ENCODE measurements around the gene KCNAB3. TPM values are rescaled to one million over a fixed set of nuclear protein-coding genes. Genes with fewer than 3 reads are reported as not detected.

KCNAB3 gene
- total and polyA plus RNA-seq, 11 donors = 0.19 to 1.7 (median 0.38) TPM; not detected in 2

GRCh38 chr17:7878234-7878633, 51.4 kb downstream of the KCNAB3 start:
- H3K4me3 ChIP-seq = no peak overlapping the region
- H3K4me1 ChIP-seq = peaks cover 0 to 43% (median 0%) of the 10 kb centered on the region in 12 donors
- no peak for ATAC-seq
- no peak for DNase-seq
- no peaks in the 10 kb centered on the region for H3K9me3 ChIP-seq
- no peaks in the 10 kb centered on the region for H3K27me3 ChIP-seq
- WGBS, 4 donors = 88 to 97% (median 95%) methylated on average over 7 of the region's 7 CpGs
- peaks cover 0 to 59% (median 8%) of the 10 kb centered on the region in 9 donors for H3K36me3 ChIP-seq
- TF ChIP-seq CTCF (IDR thresholded peaks at IDR 0.05) (no peak), POLR2A (IDR thresholded peaks at IDR 0.05) (no peak)
- no peak overlapping the region for H3K27ac ChIP-seq
- intact Hi-C loops (cut with DNase I) = no loop called here

DNA sequence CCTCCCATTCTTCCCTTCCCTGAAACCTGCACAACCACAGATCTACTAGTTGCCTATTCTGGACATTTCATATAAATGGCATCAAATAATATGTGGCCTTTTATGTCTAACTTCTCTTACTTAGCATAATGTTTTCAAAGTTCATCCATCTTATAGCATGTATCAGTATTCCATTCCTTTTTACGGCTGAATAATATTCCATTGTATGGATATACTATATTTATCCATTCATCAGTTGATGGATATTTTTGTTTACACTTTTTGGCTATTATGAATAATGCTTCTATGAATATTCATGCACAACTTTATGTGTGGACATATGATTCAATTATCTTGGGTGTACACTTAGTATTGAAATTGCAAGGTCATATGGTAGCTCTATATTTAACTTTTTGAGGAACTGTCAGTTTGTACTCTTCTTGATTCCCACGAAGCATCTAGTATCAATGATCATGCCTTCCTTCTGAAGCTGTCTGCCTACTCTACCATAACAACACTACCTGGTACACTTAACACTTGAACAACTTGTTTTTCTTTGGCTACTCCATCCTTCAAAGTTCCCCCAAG, 53.8 kb downstream of the KCNAB3 start:
- H3K9me3 ChIP-seq = no peaks in the 10 kb centered on the region
- no peak overlapping the region for H3K4me3 ChIP-seq
- WGBS, 4 donors = 70 to 76% (median 73%) methylated on average over 2 of the region's 2 CpGs
- no peak for ATAC-seq
- intact Hi-C loops (cut with DNase I) = no loop called here
- peaks cover 0 to 20% (median 0%) of the 10 kb centered on the region in 12 donors for H3K4me1 ChIP-seq
- peaks cover 0 to 49% (median 8%) of the 10 kb centered on the region in 9 donors for H3K36me3 ChIP-seq
- TF ChIP-seq CTCF (IDR thresholded peaks at IDR 0.05) = no peak
- no peak for TF ChIP-seq POLR2A (IDR thresholded peaks at IDR 0.05)
- no peaks in the 10 kb centered on the region for H3K27me3 ChIP-seq
- H3K27ac ChIP-seq = no peak overlapping the region
- DNase-seq = no peak

GRCh38 chr17:7873051-7873450, 56.6 kb downstream of the KCNAB3 start:
- Histone ChIP-seq H3K4me3 (no peak overlapping the region), H3K4me1 (peaks cover 0 to 12% (median 0%) of the 10 kb centered on the region in 12 donors), H3K9me3 (no peaks in the 10 kb centered on the region), H3K27ac (no peak overlapping the region), H3K36me3 (peaks cover 0 to 26% (median 6%) of the 10 kb centered on the region in 9 donors), H3K27me3 (no peaks in the 10 kb centered on the region)
- no peak for ATAC-seq
- intact Hi-C loops (cut with DNase I) = no loop called here
- DNase-seq = no peak
- WGBS, 4 donors = 71 to 79% (median 74%) methylated on average over 4 of the region's 4 CpGs
- TF ChIP-seq CTCF (IDR thresholded peaks at IDR 0.05) (no peak), POLR2A (IDR thresholded peaks at IDR 0.05) (no peak)

Other genes with a start within 250 kb of the KCNAB3 start
- gene TP53, start 242.4 kb downstream of the KCNAB3 start, total RNA-seq = 10 to 100 TPM; 10.0 to 44.6 (median 12.8) TPM
- gene TP53, start 242.4 kb downstream of the KCNAB3 start, polyA plus RNA-seq = 1 to 10 TPM; 6.8 to 9.0 TPM
- gene WRAP53, start 241.4 kb downstream of the KCNAB3 start, total RNA-seq = 1 to 10 TPM; 3.7 to 9.8 (median 4.8) TPM
- gene WRAP53, start 241.4 kb downstream of the KCNAB3 start, polyA plus RNA-seq = 10 to 100 TPM in 1 of 2 donors, 1 to 10 TPM in 1; 5.4 to 12.0 TPM
- gene EFNB3, start 224.7 kb downstream of the KCNAB3 start, total RNA-seq = 1 to 10 TPM in 1 of 9 donors, under 1 TPM in 8; 0.10 to 4.6 (median 0.36) TPM
- under 1 TPM; 0.15 to 0.43 TPM for gene EFNB3, start 224.7 kb downstream of the KCNAB3 start, polyA plus RNA-seq
- gene DNAH2, start 212.1 kb downstream of the KCNAB3 start, total RNA-seq = under 1 TPM in 5 of 9 donors, not detected in 4; 0.02 to 0.56 (median 0.05) TPM
- gene DNAH2, start 212.1 kb downstream of the KCNAB3 start, polyA plus RNA-seq = under 1 TPM; 0.04 TPM
- 10 to 100 TPM in 8 of 9 donors, 1 to 10 TPM in 1; 7.4 to 29.3 (median 24.8) TPM for gene KDM6B, start 95.6 kb downstream of the KCNAB3 start, total RNA-seq
- gene KDM6B, start 95.6 kb downstream of the KCNAB3 start, polyA plus RNA-seq = 10 to 100 TPM; 11.6 to 14.4 TPM
- gene TMEM88, start 74.8 kb downstream of the KCNAB3 start, total RNA-seq = 100 to 1,000 TPM in 1 of 9 donors, 10 to 100 TPM in 8; 16.7 to 130 (median 27.0) TPM
- 100 to 1,000 TPM in 1 of 2 donors, 10 to 100 TPM in 1; 97.7 to 112 TPM for gene TMEM88, start 74.8 kb downstream of the KCNAB3 start, polyA plus RNA-seq
- gene NAA38, start 72.3 kb downstream of the KCNAB3 start, total RNA-seq = 100 to 1,000 TPM in 1 of 9 donors, 10 to 100 TPM in 8; 60.9 to 141 (median 72.4) TPM
- gene NAA38, start 72.3 kb downstream of the KCNAB3 start, polyA plus RNA-seq = 100 to 1,000 TPM in 1 of 2 donors, 10 to 100 TPM in 1; 75.2 to 179 TPM
- 10 to 100 TPM in 8 of 9 donors, 1 to 10 TPM in 1; 9.3 to 20.4 (median 16.6) TPM for gene CYB5D1, start 71.9 kb downstream of the KCNAB3 start, total RNA-seq
- gene CYB5D1, start 71.9 kb downstream of the KCNAB3 start, polyA plus RNA-seq = 10 to 100 TPM; 11.7 to 15.5 TPM
- gene CHD3, start 41.1 kb downstream of the KCNAB3 start, total RNA-seq = 10 to 100 TPM in 6 of 9 donors, 1 to 10 TPM in 3; 6.7 to 30.6 (median 13.6) TPM
- gene CHD3, start 41.1 kb downstream of the KCNAB3 start, polyA plus RNA-seq = 10 to 100 TPM; 17.5 to 17.9 TPM
- gene RNF227, start 13.6 kb downstream of the KCNAB3 start, total RNA-seq = 1 to 10 TPM in 5 of 9 donors, under 1 TPM in 4; 0.51 to 4.9 (median 1.1) TPM
- under 1 TPM; 0.79 to 0.88 TPM for gene RNF227, start 13.6 kb downstream of the KCNAB3 start, polyA plus RNA-seq
- 100 to 1,000 TPM in 6 of 9 donors, 10 to 100 TPM in 3; 60.8 to 170 (median 125) TPM for gene TRAPPC1, start 2.1 kb upstream of the KCNAB3 start, total RNA-seq
- gene TRAPPC1, start 2.1 kb upstream of the KCNAB3 start, polyA plus RNA-seq = 100 to 1,000 TPM; 136 to 156 TPM
- 10 to 100 TPM in 4 of 9 donors, 1 to 10 TPM in 5; 7.9 to 19.2 (median 9.7) TPM for gene CNTROB, start 2.4 kb upstream of the KCNAB3 start, total RNA-seq
- 10 to 100 TPM; 11.2 to 15.4 TPM for gene CNTROB, start 2.4 kb upstream of the KCNAB3 start, polyA plus RNA-seq
- not detected for gene GUCY2D, start 72.8 kb upstream of the KCNAB3 start, total RNA-seq
- under 1 TPM in 1 of 2 donors, not detected in 1; 0.04 TPM for gene GUCY2D, start 72.8 kb upstream of the KCNAB3 start, polyA plus RNA-seq
- gene ALOX15B, start 109.2 kb upstream of the KCNAB3 start, total RNA-seq = 1 to 10 TPM in 1 of 9 donors, under 1 TPM in 4, not detected in 4; 0.07 to 2.2 (median 0.18) TPM
- 1 to 10 TPM in 1 of 2 donors, under 1 TPM in 1; 0.23 to 1.4 TPM for gene ALOX15B, start 109.2 kb upstream of the KCNAB3 start, polyA plus RNA-seq
- not detected for gene ALOX12B, start 157.9 kb upstream of the KCNAB3 start, total RNA-seq
- not detected for gene ALOX12B, start 157.9 kb upstream of the KCNAB3 start, polyA plus RNA-seq
- not detected for gene ALOXE3, start 188.7 kb upstream of the KCNAB3 start, total RNA-seq
- under 1 TPM in 1 of 2 donors, not detected in 1; 0.12 TPM for gene ALOXE3, start 188.7 kb upstream of the KCNAB3 start, polyA plus RNA-seq
- gene HES7, start 194.2 kb upstream of the KCNAB3 start, total RNA-seq = under 1 TPM in 4 of 9 donors, not detected in 5; 0.17 to 0.76 (median 0.44) TPM
- gene HES7, start 194.2 kb upstream of the KCNAB3 start, polyA plus RNA-seq = under 1 TPM; 0.23 to 0.40 TPM
- 100 to 1,000 TPM in 3 of 9 donors, 10 to 100 TPM in 6; 40.2 to 132 (median 86.3) TPM for gene PER1, start 222.5 kb upstream of the KCNAB3 start, total RNA-seq
- gene PER1, start 222.5 kb upstream of the KCNAB3 start, polyA plus RNA-seq = 100 to 1,000 TPM in 1 of 2 donors, 10 to 100 TPM in 1; 96.2 to 164 TPM
- 10 to 100 TPM; 21.5 to 67.2 (median 51.1) TPM for gene VAMP2, start 233.1 kb upstream of the KCNAB3 start, total RNA-seq
- gene VAMP2, start 233.1 kb upstream of the KCNAB3 start, polyA plus RNA-seq = 10 to 100 TPM; 49.0 to 50.6 TPM
- 10 to 100 TPM in 3 of 9 donors, 1 to 10 TPM in 6; 5.3 to 16.4 (median 8.4) TPM for gene TMEM107, start 246.5 kb upstream of the KCNAB3 start, total RNA-seq
- gene TMEM107, start 246.5 kb upstream of the KCNAB3 start, polyA plus RNA-seq = 1 to 10 TPM; 3.8 to 8.9 TPM